A673 (cell line): ENCODE data around the gene DHRS7C. TPM values are rescaled to one million over a fixed set of nuclear protein-coding genes. Genes with fewer than 3 reads are reported as not detected.

Source experiments
- BruUV-seq: library from RNA; stranded (reverse); fragments of 400-500 nt; replicated peaks from 2 replicates; lab custom pipeline; 2021; lab: Mats Ljungman, UMichigan
- CTCF ChIA-PET: fragments of 300-600 bp; sonication (Branson Sonifier 250); formaldehyde crosslinking; loops from one replicate; lab custom pipeline; 2022; ENCODE audit warnings: antibody characterized with exemption; lab: Charles Lee
- POLR2A ChIA-PET: fragments of 300-600 bp; sonication (Branson Sonifier 250); formaldehyde crosslinking; loops from one replicate; lab custom pipeline; 2022; ENCODE audit warnings: antibody characterized with exemption; ENCODE audit not compliant: low non-redundant PET; lab: Charles Lee
- DNase-seq: peaks from one replicate; pipeline ENCODE4 v3.0.0-alpha.2; 2015; ENCODE audit warnings: low spot score
- H3K27ac ChIP-seq: fragments of 200-600 bp; sonication (generic); 2 replicates; pipeline ENCODE4 v1.5.1; 2016; ENCODE audit warnings: mixed run types, low read depth, mild to moderate bottlenecking, mixed read lengths, antibody characterized with exemption, low read length; ENCODE audit not compliant: poor library complexity, severe bottlenecking
- H3K27me3 ChIP-seq: fragments of 200-600 bp; sonication (generic); replicated peaks from 2 replicates; pipeline ENCODE4 v1.6.1; 2017; ENCODE audit warnings: mixed run types, low read depth, mild to moderate bottlenecking, mixed read lengths, antibody characterized with exemption, low read length; ENCODE audit not compliant: insufficient read depth, poor library complexity
- H3K36me3 ChIP-seq: fragments of 200-600 bp; sonication (generic); 2 replicates; pipeline ENCODE4 v1.6.1; 2016; ENCODE audit warnings: mixed run types, mild to moderate bottlenecking, mixed read lengths, antibody characterized with exemption, low read length; ENCODE audit not compliant: insufficient read depth, poor library complexity, severe bottlenecking
- H3K4me1 ChIP-seq: fragments of 200-600 bp; sonication (generic); 2 replicates; pipeline ENCODE4 v1.6.1; 2017; ENCODE audit warnings: mixed run types, mild to moderate bottlenecking, mixed read lengths, antibody characterized with exemption, low read length; ENCODE audit not compliant: insufficient read depth, poor library complexity, severe bottlenecking
- H3K4me3 ChIP-seq: fragments of 200-600 bp; sonication (generic); 2 replicates; pipeline ENCODE4 v1.5.1; 2016; ENCODE audit warnings: low read depth, mixed run types, mild to moderate bottlenecking, mixed read lengths, low read length; ENCODE audit not compliant: poor library complexity, severe bottlenecking
- H3K9me3 ChIP-seq: fragments of 200-600 bp; sonication (generic); 2 replicates; pipeline ENCODE4 v1.6.1; 2016; ENCODE audit warnings: mixed run types, low read depth, mild to moderate bottlenecking, mixed read lengths, antibody characterized with exemption, low read length; ENCODE audit not compliant: poor library complexity, severe bottlenecking
- CTCF ChIP-seq: fragments of 300-800, 200-600 bp; sonication (generic); conservative IDR thresholded peaks from 2 replicates; pipeline ENCODE4 v1.5.1; 2017; ENCODE audit warnings: low read depth, mild to moderate bottlenecking, antibody characterized with exemption, low read length, moderate library complexity, mixed read lengths
- EZH2 ChIP-seq: fragments of 200-600 bp; sonication (generic); IDR thresholded peaks from 2 replicates; pipeline ENCODE4 v1.6.1; 2017; ENCODE audit warnings: borderline replicate concordance, low read depth, mild to moderate bottlenecking, mixed read lengths, antibody characterized with exemption, low read length; ENCODE audit not compliant: poor library complexity, severe bottlenecking
- intact Hi-C: fragments of 100-400 bp; cut with micrococcal nuclease; formaldehyde crosslinking; loops from one replicate; pipeline ENCODE4 v1.10.0; 2022; ENCODE audit not compliant: unreplicated experiment
- total RNA-seq: library from RNA; stranded (reverse); gene quantifications from 2 replicates; pipeline ENCODE4 v1.2.3, GENCODE V29; 2021

DHRS7C gene
- total RNA-seq, 1 experiment from 2014 or later, result not detected

GRCh38 chr17:9767432-9767991, 23.9 kb downstream of the DHRS7C start:
- BruUV-seq, result no TSS peak
- Histone ChIP-seq H3K4me1 (no peaks in the 10 kb centered on the region), H3K4me3 (no peak overlapping the region), H3K27me3 (peaks cover 17% of the 10 kb centered on the region), H3K27ac (no peak overlapping the region), H3K36me3 (no peaks in the 10 kb centered on the region), H3K9me3 (no peaks in the 10 kb centered on the region)
- CTCF ChIA-PET, result interaction anchor here (0.6 kb wide), 1 partner anchor 121 kb away, joined by 14 read pairs; no protein-coding TSS in a partner anchor
- intact Hi-C loops, result no loop called here
- no peak for DNase-seq
- POLR2A ChIA-PET, result no interaction called here
- TF ChIP-seq CTCF (no peak), EZH2 (no peak)

GRCh38 chr17:9766970-9767369, 24.4 kb downstream of the DHRS7C start:
- Histone ChIP-seq H3K9me3 (no peaks in the 10 kb centered on the region), H3K4me1 (no peaks in the 10 kb centered on the region), H3K4me3 (no peak overlapping the region), H3K27me3 (peaks cover 17% of the 10 kb centered on the region), H3K36me3 (no peaks in the 10 kb centered on the region), H3K27ac (no peak overlapping the region)
- CTCF ChIA-PET, result no interaction called here
- intact Hi-C loops, result no loop called here
- TF ChIP-seq EZH2 (no peak), CTCF (no peak)
- POLR2A ChIA-PET, result no interaction called here
- BruUV-seq, result no TSS peak
- no peak for DNase-seq

- no TSS peak for BruUV-seq
- intact Hi-C loops, result no loop called here
Measured at GRCh38 chr17:9765322-9765721, 26.1 kb downstream of the DHRS7C start.

More at GRCh38 chr17:9765322-9765721, 26.1 kb downstream of the DHRS7C start:
- no peak for DNase-seq
- no peak for TF ChIP-seq CTCF
- no peak for TF ChIP-seq EZH2
- ChIA-PET CTCF (no interaction called here), POLR2A (no interaction called here)
- Histone ChIP-seq H3K4me3 (no peak overlapping the region), H3K27me3 (peaks cover 17% of the 10 kb centered on the region), H3K27ac (no peak overlapping the region), H3K4me1 (no peaks in the 10 kb centered on the region), H3K36me3 (no peaks in the 10 kb centered on the region), H3K9me3 (no peaks in the 10 kb centered on the region)
